HL-60 (cell line): Measurements from ENCODE around the gene STXBP5.

Experiments used
- DNase-seq, 2 experiments: peaks; one replicate each; pipeline ENCODE4 v3.0.0-alpha.2; 2010 to 2020; ENCODE audit warnings: low read depth in 1 of 2, low spot score in 1 of 2
- H3K27ac ChIP-seq: fragments of 250-450 bp; sonication (Bioruptor Pico); replicated peaks from 2 replicates; pipeline ENCODE4 v1.5.1; 2020; ENCODE audit warnings: mild to moderate bottlenecking, moderate library complexity
- H3K27me3 ChIP-seq: fragments of 250-450 bp; sonication (Bioruptor Pico); 2 replicates; pipeline ENCODE4 v1.5.1; 2021; ENCODE audit warnings: mild to moderate bottlenecking, moderate library complexity; ENCODE audit not compliant: insufficient read depth, poor library complexity, severe bottlenecking
- H3K4me3 ChIP-seq: replicated peaks from 2 replicates; pipeline ENCODE4 v1.5.1; 2011; ENCODE audit warnings: mild to moderate bottlenecking, control low read depth, low read length; ENCODE audit not compliant: insufficient read depth
- CTCF ChIP-seq: IDR thresholded peaks from one replicate; pipeline ENCODE4 v1.5.1; 2011; ENCODE audit warnings: low read length, control low read depth, inconsistent platforms; ENCODE audit not compliant: insufficient read depth
- GABPA ChIP-seq: IDR thresholded peaks from 2 replicates; pipeline ENCODE4 v1.6.1; 2012; ENCODE audit warnings: low read depth
- POLR2AphosphoS5 ChIP-seq: IDR thresholded peaks from 2 replicates; pipeline ENCODE4 v1.6.1; 2012; ENCODE audit warnings: low read depth
- REST ChIP-seq: IDR thresholded peaks from 2 replicates; pipeline ENCODE4 v1.6.1; 2012; ENCODE audit warnings: low read depth; ENCODE audit not compliant: insufficient replicate concordance
- SPI1 ChIP-seq: IDR thresholded peaks from 2 replicates; pipeline ENCODE4 v1.6.1; 2012; ENCODE audit warnings: low read depth, mild to moderate bottlenecking, borderline replicate concordance

STXBP5 gene

GRCh38 chr6:147417954-147418353 lies 213.7 kb downstream of the STXBP5 start:
- Histone ChIP-seq H3K27ac (no peak overlapping the region), H3K27me3 (no peaks in the 10 kb centered on the region), H3K4me3 (no peak overlapping the region)
- TF ChIP-seq GABPA (no peak), SPI1 (no peak), POLR2AphosphoS5 (no peak), CTCF (no peak), REST (no peak)
- no peak for DNase-seq

- H3K4me3 ChIP-seq = no peak overlapping the region
- no peak for DNase-seq
- H3K27me3 ChIP-seq = no peaks in the 10 kb centered on the region
- no peak overlapping the region for H3K27ac ChIP-seq
- TF ChIP-seq REST (no peak), POLR2AphosphoS5 (no peak), SPI1 (no peak), GABPA (no peak)
Measured at GRCh38 chr6:147418523-147418922, 214.3 kb downstream of the STXBP5 start.

GRCh38 chr6:147421903-147422302 lies 217.7 kb downstream of the STXBP5 start:
- TF ChIP-seq POLR2AphosphoS5 = no peak
- no peak for TF ChIP-seq CTCF
- no peak for TF ChIP-seq REST
- Histone ChIP-seq H3K27ac (no peak overlapping the region), H3K4me3 (no peak overlapping the region), H3K27me3 (no peaks in the 10 kb centered on the region)
- no peak for DNase-seq

GRCh38 chr6:147423111-147423510 lies 218.9 kb downstream of the STXBP5 start:
- no peaks in the 10 kb centered on the region for H3K27me3 ChIP-seq
- no peak overlapping the region for H3K27ac ChIP-seq
- no peak for DNase-seq
- H3K4me3 ChIP-seq = no peak overlapping the region
- no peak for TF ChIP-seq REST
- no peak for TF ChIP-seq GABPA
- no peak for TF ChIP-seq POLR2AphosphoS5
- TF ChIP-seq CTCF = no peak
- TF ChIP-seq SPI1 = no peak
